WTC11 (cell line): Measurements from ENCODE around the gene CSTA. TPM values are rescaled to one million over a fixed set of nuclear protein-coding genes. Genes with fewer than 3 reads are reported as not detected.

Experiments used
- ATAC-seq: fragments of 200-7000 bp; cut with Tn5 transposase; 2 replicates; pipeline ENCODE4 v1.10.0; 2021; ENCODE audit warnings: mild to moderate bottlenecking, moderate library complexity
- CTCF ChIA-PET: fragments of 300-600 bp; sonication (Branson Sonifier 250); formaldehyde crosslinking; loops from one replicate; lab custom pipeline; 2021; ENCODE audit warnings: antibody characterized with exemption; lab: Charles Lee
- POLR2A ChIA-PET: fragments of 350-600 bp; sonication (Branson Sonifier 250); formaldehyde crosslinking; loops from one replicate; lab custom pipeline; 2021; ENCODE audit warnings: antibody characterized with exemption; lab: Charles Lee
- DNase-seq: peaks from one replicate; pipeline ENCODE4 v3.0.0; 2021; ENCODE audit warnings: low spot score
- H3K27ac Mint-ChIP-seq: 2 replicates; pipeline ENCODE4 v1.8.0; 2021; ENCODE audit warnings: mixed read lengths
- H3K27me3 Mint-ChIP-seq: 2 replicates; pipeline ENCODE4 v1.8.0; 2021; ENCODE audit warnings: low read depth, mild to moderate bottlenecking, moderate library complexity, mixed read lengths
- H3K36me3 Mint-ChIP-seq: 2 replicates; pipeline ENCODE4 v1.8.0; 2021; ENCODE audit warnings: mixed read lengths
- H3K4me1 Mint-ChIP-seq: 2 replicates; pipeline ENCODE4 v1.8.0; 2022; ENCODE audit warnings: mixed read lengths
- H3K4me3 Mint-ChIP-seq: 2 replicates; pipeline ENCODE4 v1.8.0; 2021; ENCODE audit warnings: mild to moderate bottlenecking, moderate library complexity, mixed read lengths
- H3K9me3 Mint-ChIP-seq: 2 replicates; pipeline ENCODE4 v1.8.0; 2021; ENCODE audit warnings: mixed read lengths
- ATF1 ChIP-seq: sonication (generic); formaldehyde crosslinking; IDR thresholded peaks from 2 replicates; pipeline ENCODE4 v1.8.1; 2023; ENCODE audit warnings: mild to moderate bottlenecking, moderate library complexity, missing genetic modification reagents
- CBFB ChIP-seq: sonication (generic); formaldehyde crosslinking; IDR thresholded peaks from 2 replicates; pipeline ENCODE4 v1.8.1; 2022; ENCODE audit warnings: mild to moderate bottlenecking, low read depth, missing genetic modification reagents
- CDX4 ChIP-seq: fragments of 250-450 bp; sonication (Bioruptor Pico); IDR thresholded peaks from 2 replicates; pipeline ENCODE4 v1.9.0; 2021; ENCODE audit warnings: moderate library complexity, mild to moderate bottlenecking, inconsistent platforms, borderline replicate concordance
- CREM ChIP-seq: sonication (generic); formaldehyde crosslinking; IDR thresholded peaks from 2 replicates; pipeline ENCODE4 v1.8.1; 2022; ENCODE audit warnings: mild to moderate bottlenecking, missing genetic modification reagents, moderate library complexity
- ETV6 ChIP-seq: sonication (generic); formaldehyde crosslinking; IDR thresholded peaks from 2 replicates; pipeline ENCODE4 v1.8.1; 2022; ENCODE audit warnings: mild to moderate bottlenecking, missing genetic modification reagents
- FOXK1 ChIP-seq: sonication (generic); formaldehyde crosslinking; IDR thresholded peaks from 2 replicates; pipeline ENCODE4 v1.8.0; 2022; ENCODE audit warnings: mild to moderate bottlenecking, moderate library complexity, missing genetic modification reagents
- GRHL2 ChIP-seq: fragments of 250-450 bp; sonication (Bioruptor Pico); IDR thresholded peaks from 2 replicates; pipeline ENCODE4 v1.8.0; 2022; ENCODE audit warnings: mild to moderate bottlenecking, moderate library complexity; ENCODE audit not compliant: insufficient replicate concordance, severe bottlenecking
- HMGA2 ChIP-seq: fragments of 250-450 bp; sonication (Bioruptor Pico); IDR thresholded peaks from 2 replicates; pipeline ENCODE4 v1.4.0; 2021; ENCODE audit warnings: mild to moderate bottlenecking, moderate library complexity
- NFYB ChIP-seq: sonication (generic); formaldehyde crosslinking; conservative IDR thresholded peaks from 2 replicates; pipeline ENCODE4 v1.8.0; 2022; ENCODE audit warnings: low read depth, missing genetic modification reagents
- SMAD4 ChIP-seq: sonication (generic); formaldehyde crosslinking; IDR thresholded peaks from 2 replicates; pipeline ENCODE4 v1.8.0; 2022; ENCODE audit warnings: mild to moderate bottlenecking, missing genetic modification reagents
- USF1 ChIP-seq: sonication (generic); formaldehyde crosslinking; IDR thresholded peaks from 2 replicates; pipeline ENCODE4 v1.8.0; 2022; ENCODE audit warnings: mild to moderate bottlenecking, missing genetic modification reagents
- ZNF263 ChIP-seq: sonication (generic); formaldehyde crosslinking; IDR thresholded peaks from 2 replicates; pipeline ENCODE4 v1.8.1; 2022; ENCODE audit warnings: low read depth, mild to moderate bottlenecking, moderate library complexity, missing genetic modification reagents
- ZNF671 ChIP-seq: fragments of 250-450 bp; sonication (Bioruptor Pico); IDR thresholded peaks from 2 replicates; pipeline ENCODE4 v1.8.0; 2021; ENCODE audit warnings: mild to moderate bottlenecking
- total RNA-seq: library from RNA; stranded (reverse); gene quantifications from 3 replicates; pipeline ENCODE4 v1.2.3, GENCODE V29; 2021
- TF ChIP-seq, protein P1 (sequence below): sonication (generic); formaldehyde crosslinking; IDR thresholded peaks from 2 replicates; pipeline ENCODE4 v1.8.0; 2023; ENCODE audit warnings: mild to moderate bottlenecking, missing genetic modification reagents
- TF ChIP-seq, protein P2 (sequence below): fragments of 250-450 bp; sonication (Bioruptor Pico); IDR thresholded peaks from 2 replicates; pipeline ENCODE4 v1.8.0; 2021; ENCODE audit warnings: mild to moderate bottlenecking
- TF ChIP-seq, protein P3 (sequence below): sonication (generic); formaldehyde crosslinking; IDR thresholded peaks from 2 replicates; pipeline ENCODE4 v1.8.1; 2023; ENCODE audit warnings: mild to moderate bottlenecking, missing genetic modification reagents, moderate library complexity
- TF ChIP-seq, protein P4 (sequence below): fragments of 250-450 bp; sonication (Bioruptor Pico); IDR thresholded peaks from 2 replicates; pipeline ENCODE4 v2.1.2; 2022; ENCODE audit warnings: mild to moderate bottlenecking, moderate library complexity
- TF ChIP-seq, protein P5 (sequence below): sonication (generic); formaldehyde crosslinking; conservative IDR thresholded peaks from 2 replicates; pipeline ENCODE4 v1.8.1; 2023; ENCODE audit warnings: mild to moderate bottlenecking, low read depth, missing genetic modification reagents, moderate library complexity

The CSTA gene
- total RNA-seq, 1 experiment from 2014 or later, result not detected

GRCh38 chr3:122295266-122296062 is 29.6 kb upstream of the CSTA start:
- CTCF ChIA-PET, result no interaction called here
- H3K27ac Mint-ChIP-seq, result no peak overlapping the region
- no peak for ATAC-seq

More at GRCh38 chr3:122295266-122296062, 29.6 kb upstream of the CSTA start:
- POLR2A ChIA-PET, result no interaction called here
- H3K4me1 Mint-ChIP-seq, result peaks cover 4% of the 10 kb centered on the region
- no peaks in the 10 kb centered on the region for H3K36me3 Mint-ChIP-seq
- 0 out of 2 replicates have a peak, but pooled peaks cover 2% of the 10 kb centered on the region for H3K9me3 Mint-ChIP-seq
- H3K27me3 Mint-ChIP-seq, result no peaks in the 10 kb centered on the region
- DNase-seq, result no peak
- H3K4me3 Mint-ChIP-seq, result no peak overlapping the region
- TF ChIP-seq CDX4 (CRISPR knock-in tag) (no peak), ATF1 (CRISPR knock-in tag) (no peak), HMGA2 (no peak), ETV6 (CRISPR knock-in tag) (no peak), CREM (CRISPR knock-in tag) (no peak), CBFB (CRISPR knock-in tag) (no peak), FOXK1 (CRISPR knock-in tag) (no peak), NFYB (CRISPR knock-in tag) (no peak), SMAD4 (CRISPR knock-in tag) (no peak), ZNF263 (CRISPR knock-in tag) (no peak), USF1 (CRISPR knock-in tag) (no peak), GRHL2 (CRISPR knock-in tag) (no peak), ZNF671 (no peak)
- TF ChIP-seq, protein P1, sequence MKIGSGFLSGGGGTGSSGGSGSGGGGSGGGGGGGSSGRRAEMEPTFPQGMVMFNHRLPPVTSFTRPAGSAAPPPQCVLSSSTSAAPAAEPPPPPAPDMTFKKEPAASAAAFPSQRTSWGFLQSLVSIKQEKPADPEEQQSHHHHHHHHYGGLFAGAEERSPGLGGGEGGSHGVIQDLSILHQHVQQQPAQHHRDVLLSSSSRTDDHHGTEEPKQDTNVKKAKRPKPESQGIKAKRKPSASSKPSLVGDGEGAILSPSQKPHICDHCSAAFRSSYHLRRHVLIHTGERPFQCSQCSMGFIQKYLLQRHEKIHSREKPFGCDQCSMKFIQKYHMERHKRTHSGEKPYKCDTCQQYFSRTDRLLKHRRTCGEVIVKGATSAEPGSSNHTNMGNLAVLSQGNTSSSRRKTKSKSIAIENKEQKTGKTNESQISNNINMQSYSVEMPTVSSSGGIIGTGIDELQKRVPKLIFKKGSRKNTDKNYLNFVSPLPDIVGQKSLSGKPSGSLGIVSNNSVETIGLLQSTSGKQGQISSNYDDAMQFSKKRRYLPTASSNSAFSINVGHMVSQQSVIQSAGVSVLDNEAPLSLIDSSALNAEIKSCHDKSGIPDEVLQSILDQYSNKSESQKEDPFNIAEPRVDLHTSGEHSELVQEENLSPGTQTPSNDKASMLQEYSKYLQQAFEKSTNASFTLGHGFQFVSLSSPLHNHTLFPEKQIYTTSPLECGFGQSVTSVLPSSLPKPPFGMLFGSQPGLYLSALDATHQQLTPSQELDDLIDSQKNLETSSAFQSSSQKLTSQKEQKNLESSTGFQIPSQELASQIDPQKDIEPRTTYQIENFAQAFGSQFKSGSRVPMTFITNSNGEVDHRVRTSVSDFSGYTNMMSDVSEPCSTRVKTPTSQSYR (CRISPR knock-in tag), result no peak
- TF ChIP-seq, protein P2, sequence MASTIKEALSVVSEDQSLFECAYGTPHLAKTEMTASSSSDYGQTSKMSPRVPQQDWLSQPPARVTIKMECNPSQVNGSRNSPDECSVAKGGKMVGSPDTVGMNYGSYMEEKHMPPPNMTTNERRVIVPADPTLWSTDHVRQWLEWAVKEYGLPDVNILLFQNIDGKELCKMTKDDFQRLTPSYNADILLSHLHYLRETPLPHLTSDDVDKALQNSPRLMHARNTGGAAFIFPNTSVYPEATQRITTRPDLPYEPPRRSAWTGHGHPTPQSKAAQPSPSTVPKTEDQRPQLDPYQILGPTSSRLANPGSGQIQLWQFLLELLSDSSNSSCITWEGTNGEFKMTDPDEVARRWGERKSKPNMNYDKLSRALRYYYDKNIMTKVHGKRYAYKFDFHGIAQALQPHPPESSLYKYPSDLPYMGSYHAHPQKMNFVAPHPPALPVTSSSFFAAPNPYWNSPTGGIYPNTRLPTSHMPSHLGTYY (CRISPR knock-in tag), result no peak
- TF ChIP-seq, protein P3, sequence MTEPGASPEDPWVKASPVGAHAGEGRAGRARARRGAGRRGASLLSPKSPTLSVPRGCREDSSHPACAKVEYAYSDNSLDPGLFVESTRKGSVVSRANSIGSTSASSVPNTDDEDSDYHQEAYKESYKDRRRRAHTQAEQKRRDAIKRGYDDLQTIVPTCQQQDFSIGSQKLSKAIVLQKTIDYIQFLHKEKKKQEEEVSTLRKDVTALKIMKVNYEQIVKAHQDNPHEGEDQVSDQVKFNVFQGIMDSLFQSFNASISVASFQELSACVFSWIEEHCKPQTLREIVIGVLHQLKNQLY (CRISPR knock-in tag), result no peak
- TF ChIP-seq, protein P4, sequence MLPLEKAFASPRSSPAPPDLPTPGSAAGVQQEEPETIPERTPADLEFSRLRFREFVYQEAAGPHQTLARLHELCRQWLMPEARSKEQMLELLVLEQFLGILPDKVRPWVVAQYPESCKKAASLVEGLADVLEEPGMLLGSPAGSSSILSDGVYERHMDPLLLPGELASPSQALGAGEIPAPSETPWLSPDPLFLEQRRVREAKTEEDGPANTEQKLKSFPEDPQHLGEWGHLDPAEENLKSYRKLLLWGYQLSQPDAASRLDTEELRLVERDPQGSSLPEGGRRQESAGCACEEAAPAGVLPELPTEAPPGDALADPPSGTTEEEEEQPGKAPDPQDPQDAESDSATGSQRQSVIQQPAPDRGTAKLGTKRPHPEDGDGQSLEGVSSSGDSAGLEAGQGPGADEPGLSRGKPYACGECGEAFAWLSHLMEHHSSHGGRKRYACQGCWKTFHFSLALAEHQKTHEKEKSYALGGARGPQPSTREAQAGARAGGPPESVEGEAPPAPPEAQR (CRISPR knock-in tag), result no peak
- TF ChIP-seq, protein P5, sequence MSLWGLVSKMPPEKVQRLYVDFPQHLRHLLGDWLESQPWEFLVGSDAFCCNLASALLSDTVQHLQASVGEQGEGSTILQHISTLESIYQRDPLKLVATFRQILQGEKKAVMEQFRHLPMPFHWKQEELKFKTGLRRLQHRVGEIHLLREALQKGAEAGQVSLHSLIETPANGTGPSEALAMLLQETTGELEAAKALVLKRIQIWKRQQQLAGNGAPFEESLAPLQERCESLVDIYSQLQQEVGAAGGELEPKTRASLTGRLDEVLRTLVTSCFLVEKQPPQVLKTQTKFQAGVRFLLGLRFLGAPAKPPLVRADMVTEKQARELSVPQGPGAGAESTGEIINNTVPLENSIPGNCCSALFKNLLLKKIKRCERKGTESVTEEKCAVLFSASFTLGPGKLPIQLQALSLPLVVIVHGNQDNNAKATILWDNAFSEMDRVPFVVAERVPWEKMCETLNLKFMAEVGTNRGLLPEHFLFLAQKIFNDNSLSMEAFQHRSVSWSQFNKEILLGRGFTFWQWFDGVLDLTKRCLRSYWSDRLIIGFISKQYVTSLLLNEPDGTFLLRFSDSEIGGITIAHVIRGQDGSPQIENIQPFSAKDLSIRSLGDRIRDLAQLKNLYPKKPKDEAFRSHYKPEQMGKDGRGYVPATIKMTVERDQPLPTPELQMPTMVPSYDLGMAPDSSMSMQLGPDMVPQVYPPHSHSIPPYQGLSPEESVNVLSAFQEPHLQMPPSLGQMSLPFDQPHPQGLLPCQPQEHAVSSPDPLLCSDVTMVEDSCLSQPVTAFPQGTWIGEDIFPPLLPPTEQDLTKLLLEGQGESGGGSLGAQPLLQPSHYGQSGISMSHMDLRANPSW (CRISPR knock-in tag), result no peak
